Suprapubic skin (tissue), 4 donors: Measurements from ENCODE around the gene SBK2.

ENCODE experiments used
- EP300 ChIP-seq: sonication (generic); formaldehyde crosslinking; IDR thresholded peaks from one replicate; pipeline ENCODE4 v1.6.1; 2017; ENCODE audit warnings: antibody characterized with exemption
- POLR2A ChIP-seq, 2 donors: fragments of 450-650 bp; IDR thresholded peaks; one replicate each; pipeline ENCODE4 v1.6.1; 2017; ENCODE audit warnings: antibody characterized with exemption in 2 of 2, mild to moderate bottlenecking in 2 of 2, moderate library complexity in 2 of 2
- POLR2AphosphoS5 ChIP-seq, 3 donors: sonication (generic); formaldehyde crosslinking; IDR thresholded peaks; one replicate each; pipeline ENCODE4 v1.6.1; 2017; ENCODE audit warnings: antibody characterized with exemption in 3 of 3
- TF ChIP-seq, protein P1 (sequence below), 2 donors: fragments of 200-600 bp in 1 of 2; fragments of 450-650 bp in 1 of 2; sonication (generic) in 1 of 2; IDR thresholded peaks; one replicate each; pipeline ENCODE4 v1.5.1; 2016 to 2019; ENCODE audit warnings: antibody characterized with exemption in 2 of 2, mild to moderate bottlenecking in 1 of 2, moderate library complexity in 1 of 2

DNA sequence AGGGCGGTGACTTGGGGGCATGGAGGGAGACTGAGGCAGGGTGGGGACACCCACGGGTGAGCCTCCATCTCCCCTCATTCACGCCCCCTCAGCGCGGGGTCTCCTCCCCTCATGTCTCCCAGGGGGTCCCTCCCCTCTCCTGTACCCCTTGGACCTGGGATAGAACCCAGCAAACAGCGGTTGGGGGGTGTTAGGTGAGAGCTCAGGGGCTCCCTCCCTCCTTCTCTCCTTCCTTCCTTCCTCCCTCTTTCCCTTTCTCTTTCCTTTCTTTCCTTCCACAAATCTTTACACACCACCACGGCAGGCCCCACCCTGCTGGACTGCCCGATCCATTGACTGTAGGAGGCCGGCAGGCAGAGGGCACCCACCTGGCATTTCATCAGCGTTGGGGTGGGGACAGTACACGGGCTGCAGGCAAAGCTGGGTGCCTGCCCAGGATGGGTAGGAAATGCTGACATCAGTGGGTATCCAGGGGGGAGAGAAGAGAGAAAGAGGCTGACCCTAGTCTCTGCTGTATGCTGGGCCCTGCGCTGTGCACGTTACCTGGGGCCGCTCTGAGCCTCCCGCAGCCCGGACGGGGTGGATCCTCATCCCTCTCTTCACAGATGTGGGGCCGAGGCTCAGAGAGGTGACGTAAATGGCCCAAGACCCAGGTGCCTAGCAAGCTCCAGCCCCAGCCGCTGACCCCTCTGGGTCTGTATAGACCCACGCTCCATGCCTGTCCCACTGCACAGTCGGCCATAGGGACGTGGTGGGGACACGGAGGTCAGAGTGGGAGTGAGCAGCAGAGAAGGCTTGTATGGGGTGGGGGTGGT lies 45.2 kb downstream of the SBK2 start:
- TF ChIP-seq, protein P1, sequence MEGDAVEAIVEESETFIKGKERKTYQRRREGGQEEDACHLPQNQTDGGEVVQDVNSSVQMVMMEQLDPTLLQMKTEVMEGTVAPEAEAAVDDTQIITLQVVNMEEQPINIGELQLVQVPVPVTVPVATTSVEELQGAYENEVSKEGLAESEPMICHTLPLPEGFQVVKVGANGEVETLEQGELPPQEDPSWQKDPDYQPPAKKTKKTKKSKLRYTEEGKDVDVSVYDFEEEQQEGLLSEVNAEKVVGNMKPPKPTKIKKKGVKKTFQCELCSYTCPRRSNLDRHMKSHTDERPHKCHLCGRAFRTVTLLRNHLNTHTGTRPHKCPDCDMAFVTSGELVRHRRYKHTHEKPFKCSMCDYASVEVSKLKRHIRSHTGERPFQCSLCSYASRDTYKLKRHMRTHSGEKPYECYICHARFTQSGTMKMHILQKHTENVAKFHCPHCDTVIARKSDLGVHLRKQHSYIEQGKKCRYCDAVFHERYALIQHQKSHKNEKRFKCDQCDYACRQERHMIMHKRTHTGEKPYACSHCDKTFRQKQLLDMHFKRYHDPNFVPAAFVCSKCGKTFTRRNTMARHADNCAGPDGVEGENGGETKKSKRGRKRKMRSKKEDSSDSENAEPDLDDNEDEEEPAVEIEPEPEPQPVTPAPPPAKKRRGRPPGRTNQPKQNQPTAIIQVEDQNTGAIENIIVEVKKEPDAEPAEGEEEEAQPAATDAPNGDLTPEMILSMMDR (IDR thresholded peaks at IDR 0.05): no peak
- no peak for TF ChIP-seq EP300
- TF ChIP-seq POLR2A (IDR thresholded peaks at IDR 0.05): no peak
- TF ChIP-seq POLR2AphosphoS5 (IDR thresholded peaks at IDR 0.05): no peak
